GM11168 (cell line): ENCODE measurements around the gene CLEC16A.

Experiments
- in situ Hi-C: fragments of 300-500 bp; cut with MboI; formaldehyde crosslinking; loops from one replicate; pipeline ENCODE4 v1.12.0; 2022; ENCODE audit warnings: low sequenced_read_pairs; ENCODE audit not compliant: unreplicated experiment

Gene CLEC16A

GRCh38 chr16:11202260-11203091 is 258.1 kb downstream of the CLEC16A start:
- in situ Hi-C loops, result no loop called here

GRCh38 chr16:11203111-11203623 is 258.8 kb downstream of the CLEC16A start:
- in situ Hi-C loops, result no loop called here

GRCh38 chr16:11204513-11205047 is 260.2 kb downstream of the CLEC16A start:
- in situ Hi-C loops, result no loop called here

GRCh38 chr16:11205065-11205699 is 260.8 kb downstream of the CLEC16A start:
- in situ Hi-C loops, result no loop called here

- in situ Hi-C loops, result no loop called here
Measured at GRCh38 chr16:11205754-11206581, 261.6 kb downstream of the CLEC16A start.

- in situ Hi-C loops, result no loop called here
Measured at GRCh38 chr16:11207646-11208045, 263.3 kb downstream of the CLEC16A start.

GRCh38 chr16:11208916-11209665 is 264.7 kb downstream of the CLEC16A start:
- in situ Hi-C loops, result no loop called here

GRCh38 chr16:11210260-11210659 is 265.9 kb downstream of the CLEC16A start:
- in situ Hi-C loops, result no loop called here

- in situ Hi-C loops, result no loop called here
Measured at GRCh38 chr16:11211061-11211976, 267.0 kb downstream of the CLEC16A start.

- in situ Hi-C loops, result no loop called here
Measured at GRCh38 chr16:11211977-11212797, 267.8 kb downstream of the CLEC16A start.

GRCh38 chr16:11212798-11213196 is 268.4 kb downstream of the CLEC16A start:
- in situ Hi-C loops, result no loop called here

GRCh38 chr16:11213373-11213772 is 269.0 kb downstream of the CLEC16A start:
- in situ Hi-C loops, result no loop called here

- in situ Hi-C loops, result no loop called here
Measured at GRCh38 chr16:11213799-11214198, 269.4 kb downstream of the CLEC16A start.

GRCh38 chr16:11215935-11216556 is 271.7 kb downstream of the CLEC16A start:
- in situ Hi-C loops, result no loop called here

- in situ Hi-C loops, result no loop called here
Measured at GRCh38 chr16:11217651-11218603, 273.6 kb downstream of the CLEC16A start.

- in situ Hi-C loops, result no loop called here
Measured at GRCh38 chr16:11218604-11218962, 274.2 kb downstream of the CLEC16A start.
